Stimulated activated CD8-positive, alpha-beta memory T cell treated with anti-CD3 and anti-CD28 coated beads, Interleukin-7, amount 100 ng/mL, for 48 hours (primary cell): ENCODE measurements around the gene VPS35L.

Experiments
- DNase-seq, 2 donors: peaks; one replicate each; pipeline ENCODE4 v3.0.0-alpha.2; 2020; ENCODE audit warnings: low read depth in 1 of 2; ENCODE audit errors: extremely low read depth in 1 of 2

VPS35L gene

GRCh38 chr16:19741354-19741753 is 185.9 kb downstream of the VPS35L start:
- no peak for DNase-seq

DNA sequence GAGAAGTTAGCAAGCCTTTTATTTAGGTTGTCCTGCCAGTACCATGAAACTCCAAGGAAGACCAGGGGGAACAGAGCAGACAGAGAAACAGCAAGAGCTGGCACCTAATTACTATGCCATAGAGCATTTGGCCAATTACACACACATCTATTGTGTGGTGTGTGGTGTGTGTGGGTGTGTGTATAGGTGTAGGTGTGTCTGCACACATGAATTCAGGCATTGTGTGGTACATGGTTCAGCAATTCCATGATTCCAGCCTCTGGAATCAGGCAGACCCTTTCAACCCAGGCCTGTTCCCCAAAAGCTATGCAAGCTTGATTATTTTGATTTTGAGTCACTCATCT is 188.3 kb downstream of the VPS35L start:
- no peak for DNase-seq

GRCh38 chr16:19744670-19745069 is 189.2 kb downstream of the VPS35L start:
- DNase-seq, result no peak

DNA sequence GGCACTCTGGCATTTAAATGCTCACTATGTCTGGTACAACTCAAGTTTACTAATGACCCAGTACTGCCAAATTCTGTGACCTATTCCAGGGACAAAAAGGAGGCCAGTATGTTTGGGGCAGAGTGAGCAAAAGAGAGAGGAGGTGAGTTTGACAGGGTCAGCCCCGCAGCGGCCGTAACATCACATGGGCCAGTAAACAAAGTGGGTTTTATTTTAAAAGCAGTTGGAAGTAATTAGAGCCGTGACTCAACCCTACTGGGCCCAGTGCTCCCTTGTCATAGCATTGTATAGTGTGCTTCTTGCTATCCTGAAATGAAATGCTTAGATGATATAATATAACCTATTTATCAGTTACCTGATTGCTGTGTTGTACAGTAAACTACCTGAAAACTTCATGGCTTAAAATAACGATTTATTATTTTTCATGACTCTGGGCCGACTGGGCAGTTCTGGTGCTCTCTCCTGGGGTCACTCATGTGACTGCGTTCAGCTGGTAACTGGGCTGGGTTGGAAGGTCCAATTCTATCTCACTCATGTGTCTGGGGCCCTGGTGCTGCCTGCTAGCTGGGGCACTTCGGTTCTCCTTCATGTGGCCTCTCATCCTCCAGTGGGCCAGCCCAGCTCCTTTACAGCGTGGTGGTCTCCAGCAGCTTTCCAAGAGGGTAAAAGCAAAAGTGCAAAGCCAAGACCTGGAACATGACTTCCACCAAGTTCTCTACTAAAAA is 189.9 kb downstream of the VPS35L start:
- DNase-seq, result no peak

DNA sequence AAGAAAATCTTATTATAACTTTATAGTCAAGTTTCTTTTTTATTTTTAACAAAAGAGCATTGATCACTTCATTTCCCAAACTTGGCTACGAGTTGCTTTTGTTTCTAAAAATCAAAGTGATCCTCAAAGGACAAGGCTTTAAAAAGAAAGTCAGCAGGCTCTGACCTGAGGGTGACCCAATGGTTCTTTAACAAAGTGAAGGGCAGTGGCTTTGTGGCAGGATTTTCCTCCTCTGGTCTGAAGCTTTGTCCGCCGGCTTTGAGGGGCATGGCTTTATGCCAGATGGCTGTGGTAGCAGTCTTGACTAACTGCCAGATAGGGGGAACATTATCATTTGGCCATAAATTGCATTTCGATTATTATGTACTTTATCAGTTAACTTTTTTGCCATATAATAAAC is 191.1 kb downstream of the VPS35L start:
- no peak for DNase-seq

DNA sequence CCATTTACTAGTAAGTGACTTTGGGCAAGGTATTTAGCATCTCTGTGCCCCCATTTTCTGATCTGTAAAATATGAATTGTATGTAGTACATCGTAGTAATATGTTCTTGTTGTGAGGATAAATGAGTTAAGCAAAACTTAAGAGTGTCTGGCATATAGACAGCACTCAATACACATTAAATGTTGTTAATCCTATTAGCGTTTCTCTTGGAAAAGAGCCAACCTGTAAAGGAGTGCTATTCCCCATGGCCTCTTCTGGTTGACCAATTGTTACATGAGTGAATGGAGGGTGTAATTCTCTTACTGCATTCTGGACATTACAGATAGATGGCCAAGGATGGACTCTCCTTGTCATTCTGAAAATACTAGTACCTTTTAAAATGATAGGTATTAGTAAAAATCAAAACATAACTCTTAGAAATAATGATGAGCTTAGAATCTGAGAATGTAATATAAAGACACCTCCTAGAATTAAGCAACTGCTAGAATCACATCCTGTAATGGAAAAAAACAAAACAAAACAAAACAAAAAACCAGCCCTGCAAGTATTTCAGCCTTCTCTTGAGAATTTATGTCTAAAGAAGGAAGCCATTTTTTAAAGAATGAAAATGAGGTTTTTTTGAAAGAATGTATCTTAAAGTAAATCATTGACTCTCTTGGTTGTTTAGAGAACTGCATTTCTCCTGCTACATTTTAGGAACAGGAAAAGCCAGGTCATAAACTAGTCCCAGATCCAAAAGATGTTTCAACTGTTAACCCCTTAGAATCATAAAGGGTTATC is 193.1 kb downstream of the VPS35L start:
- DNase-seq, result no peak

DNA sequence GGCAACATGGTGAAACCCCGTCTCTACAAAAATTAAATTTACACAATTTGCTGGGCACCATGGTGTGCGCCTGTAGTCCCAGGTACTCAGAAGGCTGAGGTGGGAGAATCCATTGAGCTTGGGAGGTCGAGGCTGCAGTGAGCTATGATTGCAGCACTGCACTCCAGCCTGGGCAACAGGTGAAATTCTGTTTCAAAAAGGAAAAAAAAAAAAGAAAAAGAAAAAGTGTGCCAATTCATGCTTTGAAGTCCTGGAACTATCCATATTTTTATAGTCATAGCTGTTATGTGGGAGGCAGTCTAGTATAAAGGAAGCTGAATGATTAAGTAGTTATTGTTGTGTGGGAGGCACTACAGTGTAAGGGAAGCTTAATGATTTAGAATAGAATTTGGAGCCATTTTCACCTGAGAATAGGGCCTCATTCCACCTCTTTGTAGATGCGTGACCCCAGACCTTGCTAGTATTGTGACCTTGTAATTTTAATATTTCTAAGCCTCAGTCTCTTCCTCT is 194.1 kb downstream of the VPS35L start:
- DNase-seq, result no peak
